ENCODE measurements around the gene LRRC1.
"Not testable (repeated sequence)": the region's sequence is repeated elsewhere in the genome, so short reads cannot be mapped to it uniquely, and the experiment has no call there.

LRRC1 gene

DNA sequence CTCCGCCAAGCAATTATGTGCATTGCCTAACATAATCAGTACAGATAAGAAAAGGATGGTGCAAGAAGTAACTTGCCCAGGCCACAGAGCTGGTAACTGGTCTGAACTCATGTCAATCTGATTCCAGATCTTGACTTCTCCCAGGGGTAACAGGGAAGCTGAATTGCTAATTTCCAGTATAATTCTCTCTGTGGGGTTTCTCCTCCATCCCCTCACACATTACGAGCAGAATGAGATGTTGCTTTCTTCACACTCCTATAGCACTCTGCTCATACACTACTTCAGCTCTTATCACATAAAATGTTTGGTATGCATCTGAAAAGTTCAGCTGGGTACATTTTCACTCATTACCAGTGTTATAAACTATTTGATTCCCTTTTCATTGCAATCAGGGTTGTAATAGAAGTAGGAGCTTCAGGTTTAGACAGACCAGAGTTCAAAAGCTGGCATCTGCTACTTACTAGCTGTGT lies 24.0 kb upstream of the LRRC1 start:
- H3K9me3 Mint-ChIP-seq = peaks cover 0 to 3% of the 10 kb centered on the region in 2 donors
- no peak overlapping the region for H3K4me3 Mint-ChIP-seq
- ATAC-seq (replicated peaks) = no peak
- H3K27ac Mint-ChIP-seq = no peak overlapping the region
- peaks cover 30 to 40% of the 10 kb centered on the region in 2 donors for H3K27me3 Mint-ChIP-seq
- H3K36me3 Mint-ChIP-seq (ENCODE audit: insufficient read depth) = no peaks in the 10 kb centered on the region
- DNase-seq = no peak
- no peaks in the 10 kb centered on the region for H3K4me1 Mint-ChIP-seq (ENCODE audit: low read depth in 2 of 2)

DNA sequence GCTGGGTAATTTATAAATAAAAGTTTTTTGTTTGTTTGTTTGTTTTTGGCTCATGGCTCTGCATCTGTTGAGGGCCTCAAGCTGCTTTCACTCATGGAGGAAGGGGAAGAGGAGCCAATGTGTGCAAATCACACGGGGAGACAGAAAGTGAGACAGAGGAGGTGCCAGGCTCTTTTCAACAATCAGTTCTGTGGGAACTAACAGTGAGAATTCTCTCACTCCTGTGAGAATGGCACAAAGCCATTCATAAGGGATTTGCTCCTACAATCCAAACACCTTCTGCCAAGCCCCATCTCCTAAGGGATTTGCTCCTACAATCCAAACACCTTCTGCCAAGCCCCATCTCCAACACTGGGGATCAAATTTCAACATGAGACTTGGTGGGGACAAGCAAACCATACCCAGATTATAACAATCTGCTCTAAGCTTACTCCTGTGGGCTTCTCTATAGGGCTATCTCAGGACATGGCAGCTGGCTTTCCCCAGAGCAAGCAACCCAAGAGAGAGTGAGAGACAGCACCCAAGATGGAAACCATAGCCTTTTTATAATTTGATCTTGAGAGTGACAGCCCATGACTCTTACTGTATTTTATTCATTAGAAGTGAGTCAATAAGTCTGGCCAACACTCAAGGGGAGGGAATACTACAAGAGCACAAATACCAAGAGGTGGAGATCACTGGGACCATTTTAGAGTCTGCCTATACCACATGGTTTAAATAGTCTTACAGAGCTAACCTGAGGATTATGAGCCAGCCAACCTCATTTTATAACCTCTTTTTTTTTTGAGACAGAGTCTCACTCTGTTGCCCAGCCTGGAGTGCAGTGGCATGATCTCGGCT lies 22.8 kb upstream of the LRRC1 start:
- H3K9me3 Mint-ChIP-seq = peaks cover 0 to 2% of the 10 kb centered on the region in 2 donors
- no peaks in the 10 kb centered on the region for H3K36me3 Mint-ChIP-seq (ENCODE audit: insufficient read depth)
- peaks cover 27 to 38% of the 10 kb centered on the region in 2 donors for H3K27me3 Mint-ChIP-seq
- no peak overlapping the region for H3K4me3 Mint-ChIP-seq
- H3K27ac Mint-ChIP-seq = no peak overlapping the region
- ATAC-seq (replicated peaks) (no peak), DNase-seq (no peak)
- no peaks in the 10 kb centered on the region for H3K4me1 Mint-ChIP-seq (ENCODE audit: low read depth in 2 of 2)

DNA sequence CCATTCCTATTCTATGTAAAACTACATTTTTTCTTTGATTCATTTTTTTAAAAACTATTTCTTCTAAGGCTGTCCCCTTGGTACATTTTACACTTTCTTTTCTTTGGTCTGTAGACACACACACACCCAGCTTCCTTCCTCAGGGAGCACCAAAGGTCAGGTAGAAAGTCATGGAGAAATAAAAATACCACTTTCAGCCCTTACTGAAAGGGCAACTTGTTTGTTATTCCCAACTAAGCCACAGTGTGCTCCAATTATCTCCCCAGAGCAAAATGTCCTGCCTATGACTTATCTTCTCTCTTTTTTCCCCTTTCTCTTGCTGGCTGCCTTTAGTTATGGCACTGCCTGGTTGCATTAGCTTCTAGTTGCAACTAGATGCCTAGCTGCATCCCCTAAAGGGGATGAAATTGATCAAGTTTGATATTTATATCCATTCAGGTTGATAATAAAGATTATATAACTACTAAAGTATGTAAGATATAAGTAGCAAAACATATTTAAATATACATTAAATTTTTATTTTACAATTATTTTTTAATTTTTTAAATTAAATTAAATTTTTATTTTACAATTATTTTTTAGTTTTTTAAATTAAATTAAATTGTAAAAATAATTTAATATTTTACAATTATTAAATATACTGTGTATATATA lies 21.6 kb upstream of the LRRC1 start:
- H3K4me1 Mint-ChIP-seq (ENCODE audit: low read depth in 2 of 2) = no peaks in the 10 kb centered on the region

DNA sequence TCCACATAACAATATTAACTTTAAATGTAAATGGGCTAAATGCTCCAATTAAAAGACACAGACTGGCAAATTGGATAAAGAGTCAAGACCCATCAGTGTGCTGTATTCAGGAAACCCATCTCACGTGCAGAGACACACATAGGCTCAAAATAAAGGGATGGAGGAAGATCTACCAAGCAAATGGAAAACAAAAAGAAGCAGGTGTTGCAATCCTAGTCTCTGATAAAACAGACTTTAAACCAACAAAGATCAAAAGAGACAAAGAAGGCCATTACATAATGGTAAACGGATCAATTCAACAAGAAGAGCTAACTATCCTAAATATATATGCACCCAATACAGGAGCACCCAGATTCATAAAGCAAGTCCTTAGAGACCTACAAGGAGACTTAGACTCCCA lies 18.7 kb upstream of the LRRC1 start:
- not testable (repeated sequence) for ATAC-seq (replicated peaks); H3K27ac Mint-ChIP-seq; DNase-seq; H3K4me3 Mint-ChIP-seq; H3K36me3 Mint-ChIP-seq (ENCODE audit: insufficient read depth); H3K4me1 Mint-ChIP-seq (ENCODE audit: low read depth in 2 of 2); H3K9me3 Mint-ChIP-seq
- peaks cover 28 to 43% of the 10 kb centered on the region in 2 donors for H3K27me3 Mint-ChIP-seq

More for the DNA sequence above, 21.6 kb upstream of the LRRC1 start:
- H3K4me3 Mint-ChIP-seq = no peak overlapping the region
- no peak for ATAC-seq (replicated peaks)
- no peaks in the 10 kb centered on the region for H3K36me3 Mint-ChIP-seq (ENCODE audit: insufficient read depth)
- DNase-seq = no peak
- H3K9me3 Mint-ChIP-seq = peaks cover 0 to 2% of the 10 kb centered on the region in 2 donors
- peaks cover 28 to 35% of the 10 kb centered on the region in 2 donors for H3K27me3 Mint-ChIP-seq
- no peak overlapping the region for H3K27ac Mint-ChIP-seq

DNA sequence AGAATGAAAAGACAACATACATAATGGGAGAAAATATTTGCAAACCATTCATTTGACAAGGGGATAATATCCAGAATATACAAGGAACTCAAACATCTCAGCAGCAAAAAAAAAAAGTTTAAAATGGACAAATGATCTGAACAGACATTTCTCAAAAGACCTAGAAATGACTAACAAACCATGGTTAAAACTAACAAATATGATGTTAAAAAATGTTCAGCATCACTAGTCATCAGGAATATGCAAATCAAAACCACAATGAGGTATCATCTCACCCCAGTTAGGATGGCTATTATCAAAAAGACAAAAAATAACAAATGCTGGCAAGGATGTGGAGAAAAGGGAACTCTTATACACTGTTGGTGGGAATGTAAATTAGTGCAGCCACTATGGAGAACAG lies 9.8 kb upstream of the LRRC1 start:
- H3K4me1 Mint-ChIP-seq (ENCODE audit: low read depth in 2 of 2); H3K36me3 Mint-ChIP-seq (ENCODE audit: insufficient read depth); H3K9me3 Mint-ChIP-seq; H3K27ac Mint-ChIP-seq; ATAC-seq (replicated peaks); H3K4me3 Mint-ChIP-seq; DNase-seq: not testable (repeated sequence)
- peaks cover 19 to 23% of the 10 kb centered on the region in 2 donors for H3K27me3 Mint-ChIP-seq

DNA sequence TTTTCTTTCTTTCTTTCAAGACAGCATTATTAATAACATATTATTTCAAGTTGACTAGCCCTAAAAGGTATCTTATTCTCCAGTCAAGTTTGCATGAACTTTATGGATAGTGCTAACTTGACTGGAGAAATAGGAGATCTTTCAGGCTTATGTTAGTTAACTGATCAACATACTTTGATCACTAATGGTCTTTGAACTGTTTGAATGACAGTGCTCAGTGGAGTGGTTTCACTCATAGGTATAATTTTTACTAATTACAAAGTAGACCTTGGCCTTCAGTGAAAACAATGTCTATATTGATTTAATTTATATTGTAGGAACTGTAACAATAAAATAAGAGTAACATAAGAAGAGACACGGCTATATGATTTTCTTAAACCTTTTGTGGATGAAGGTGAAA lies 8.0 kb upstream of the LRRC1 start:
- Mint-ChIP-seq H3K9me3 (no peaks in the 10 kb centered on the region), H3K27me3 (peaks cover 26 to 32% of the 10 kb centered on the region in 2 donors), H3K4me3 (no peak overlapping the region), H3K36me3 (ENCODE audit: insufficient read depth) (no peaks in the 10 kb centered on the region), H3K27ac (no peak overlapping the region), H3K4me1 (ENCODE audit: low read depth in 2 of 2) (no peaks in the 10 kb centered on the region)
- ATAC-seq (replicated peaks) = no peak
- no peak for DNase-seq

DNA sequence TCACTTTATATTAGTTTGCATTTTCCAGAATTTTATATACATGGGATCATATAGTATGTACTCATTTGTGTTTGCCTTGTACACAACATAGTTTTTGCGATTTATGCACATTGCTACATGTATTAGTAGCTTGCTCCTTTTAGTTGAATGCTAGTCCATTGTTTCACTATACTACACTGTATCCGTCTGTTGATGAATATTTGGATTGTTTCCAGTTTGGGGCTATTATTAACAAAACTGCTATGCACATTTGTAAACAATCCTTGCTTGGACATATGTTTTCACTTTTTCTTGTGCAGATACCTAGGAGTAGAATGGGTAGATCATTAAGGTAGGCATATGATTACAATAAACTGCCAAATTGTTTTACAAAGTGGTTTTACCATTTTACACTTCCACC lies 3.9 kb upstream of the LRRC1 start:
- Mint-ChIP-seq H3K4me3 (no peak overlapping the region), H3K4me1 (ENCODE audit: low read depth in 2 of 2) (peaks cover 21 to 22% of the 10 kb centered on the region in 2 donors), H3K36me3 (ENCODE audit: insufficient read depth) (no peaks in the 10 kb centered on the region), H3K27ac (no peak overlapping the region), H3K27me3 (peaks cover 32 to 37% of the 10 kb centered on the region in 2 donors), H3K9me3 (no peaks in the 10 kb centered on the region)
- ATAC-seq (replicated peaks) (no peak), DNase-seq (no peak)

DNA sequence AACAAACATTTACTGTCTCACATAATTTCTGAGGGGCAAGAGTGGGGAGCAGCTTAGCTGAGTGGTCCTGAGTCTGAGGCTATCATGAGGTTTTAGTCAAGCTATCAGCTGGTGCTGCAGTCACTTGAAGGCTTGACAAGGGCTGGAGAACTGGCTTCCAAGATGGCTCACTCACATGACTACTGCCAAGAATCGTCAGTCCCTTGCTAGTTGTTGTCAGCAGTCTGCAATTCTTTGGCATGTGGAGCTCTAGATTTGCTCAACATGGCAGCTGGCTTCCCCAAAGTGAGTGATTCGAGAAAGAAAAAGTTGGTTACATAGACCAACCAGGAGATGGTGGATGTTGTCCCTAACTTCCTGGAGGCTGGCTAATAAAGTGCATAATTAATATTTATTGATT lies 2.8 kb upstream of the LRRC1 start:
- ATAC-seq (replicated peaks) (no peak), DNase-seq (no peak)
- H3K4me1 Mint-ChIP-seq (ENCODE audit: low read depth in 2 of 2) = peaks cover 27 to 30% of the 10 kb centered on the region in 2 donors
- H3K27ac Mint-ChIP-seq = no peak overlapping the region
- H3K4me3 Mint-ChIP-seq = no peak overlapping the region
- no peaks in the 10 kb centered on the region for H3K36me3 Mint-ChIP-seq (ENCODE audit: insufficient read depth)
- H3K9me3 Mint-ChIP-seq = no peaks in the 10 kb centered on the region
- peaks cover 32 to 37% of the 10 kb centered on the region in 2 donors for H3K27me3 Mint-ChIP-seq

DNA sequence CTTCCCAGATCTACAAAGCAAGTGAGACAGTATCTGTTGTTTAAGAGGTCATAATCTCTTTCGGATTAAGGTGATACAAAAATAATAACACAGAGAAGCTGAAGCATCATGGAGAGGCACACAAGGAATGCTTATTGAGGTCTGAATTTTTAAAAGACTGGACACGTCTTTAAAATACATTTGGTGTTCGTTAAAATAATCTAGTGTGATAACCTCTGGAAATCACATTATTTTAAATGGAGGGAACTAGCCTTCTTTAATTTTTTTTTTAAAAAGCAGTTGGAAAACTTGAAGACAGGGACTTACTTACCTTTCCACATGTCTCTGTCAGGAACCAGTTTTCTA lies 1.9 kb upstream of the LRRC1 start:
- Mint-ChIP-seq H3K27ac (no peak overlapping the region), H3K36me3 (ENCODE audit: insufficient read depth) (no peaks in the 10 kb centered on the region), H3K9me3 (no peaks in the 10 kb centered on the region), H3K27me3 (peaks cover 25 to 37% of the 10 kb centered on the region in 2 donors), H3K4me3 (peak overlapping the region; percentile 88 to 90), H3K4me1 (ENCODE audit: low read depth in 2 of 2) (peaks cover 27 to 30% of the 10 kb centered on the region in 2 donors)
- ATAC-seq (replicated peaks) (no peak), DNase-seq (no peak)

DNA sequence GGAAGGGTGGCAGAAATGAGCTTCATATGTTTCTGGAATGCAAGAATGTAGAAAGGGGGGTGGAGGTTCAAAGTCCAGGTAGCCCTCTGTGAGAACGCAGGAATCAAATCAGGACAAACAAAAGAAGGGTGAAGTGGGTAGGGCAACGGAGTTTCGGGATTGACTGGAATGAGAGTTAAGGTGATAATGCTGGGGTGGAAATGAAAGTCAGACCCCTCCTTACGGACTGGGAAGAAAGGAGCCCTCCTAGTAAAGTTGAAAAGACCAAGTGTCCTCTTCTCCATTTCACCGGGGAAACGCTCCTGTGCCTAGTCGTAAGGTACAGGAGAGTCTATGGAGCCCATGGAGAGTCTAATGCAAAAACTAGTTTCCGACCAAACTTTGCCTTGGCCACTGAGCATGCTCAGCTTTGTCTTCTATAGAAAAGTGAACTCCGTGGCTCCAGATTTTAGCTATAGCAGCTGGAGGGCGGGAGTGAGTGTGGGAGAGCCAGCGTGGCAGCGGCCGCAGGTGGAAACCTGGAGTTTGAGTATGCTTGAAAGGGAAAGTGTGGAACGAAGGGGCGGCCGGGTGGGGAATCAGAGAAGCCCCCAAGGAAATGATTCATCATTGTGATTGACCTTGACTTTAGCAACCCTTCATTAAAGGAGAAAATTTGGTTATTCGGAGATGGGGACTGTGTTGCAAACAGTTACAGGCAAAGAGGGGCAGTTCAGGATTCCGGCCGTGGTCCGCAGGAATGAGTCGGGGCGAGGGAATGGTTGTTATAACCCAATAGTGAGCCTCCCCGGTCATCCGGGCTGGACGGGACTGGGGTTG lies 1.3 kb upstream of the LRRC1 start:
- ATAC-seq (replicated peaks) (peak; percentile 10), DNase-seq (peak in 2 of 3 experiments; percentile 4 to 8)
- no peaks in the 10 kb centered on the region for H3K36me3 Mint-ChIP-seq (ENCODE audit: insufficient read depth)
- peaks cover 27 to 30% of the 10 kb centered on the region in 2 donors for H3K4me1 Mint-ChIP-seq (ENCODE audit: low read depth in 2 of 2)
- no peaks in the 10 kb centered on the region for H3K9me3 Mint-ChIP-seq
- peaks cover 19 to 31% of the 10 kb centered on the region in 2 donors for H3K27me3 Mint-ChIP-seq
- H3K27ac Mint-ChIP-seq = peak overlapping the region in 1 of 2 donors; percentile 85
- peak overlapping the region; percentile 88 to 90 for H3K4me3 Mint-ChIP-seq

DNA sequence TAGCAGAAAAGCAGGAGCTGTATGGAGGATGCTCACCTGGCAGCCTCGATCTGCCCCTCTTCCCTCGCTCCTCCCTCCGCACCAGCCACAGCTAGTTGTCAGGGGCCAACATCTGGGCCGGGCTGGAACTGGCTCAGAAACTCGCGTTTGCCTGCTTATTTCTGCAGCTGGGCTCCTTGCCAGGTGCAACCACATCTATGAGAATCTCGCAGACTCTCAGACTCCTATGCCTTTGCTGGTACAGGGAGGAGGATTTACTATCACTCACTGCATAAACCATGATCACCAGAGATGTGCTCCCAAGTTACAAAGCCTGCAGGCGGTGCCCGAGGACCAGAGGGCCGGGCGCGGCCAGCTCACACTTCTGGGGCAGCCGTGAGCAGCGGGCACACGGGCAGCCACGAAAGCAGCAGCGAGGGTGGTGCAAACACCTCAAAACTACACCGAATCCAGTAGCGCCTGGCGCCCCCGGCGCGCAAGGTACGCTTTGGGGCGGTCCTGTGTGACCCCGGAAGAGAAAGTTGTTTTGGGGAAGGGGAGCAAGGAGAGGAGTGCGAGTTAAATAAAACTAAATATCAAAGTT lies 577 bp upstream of the LRRC1 start:
- Mint-ChIP-seq H3K4me3 (peak overlapping the region; percentile 88 to 90), H3K36me3 (ENCODE audit: insufficient read depth) (no peaks in the 10 kb centered on the region), H3K27ac (peak overlapping the region; percentile 85 to 90), H3K27me3 (peaks cover 13 to 24% of the 10 kb centered on the region in 2 donors), H3K9me3 (no peaks in the 10 kb centered on the region), H3K4me1 (ENCODE audit: low read depth in 2 of 2) (peaks cover 30% of the 10 kb centered on the region in 2 donors)
- peak; percentile 24 to 37 (median 37) for DNase-seq
- ATAC-seq (replicated peaks) = peak; percentile 56

DNA sequence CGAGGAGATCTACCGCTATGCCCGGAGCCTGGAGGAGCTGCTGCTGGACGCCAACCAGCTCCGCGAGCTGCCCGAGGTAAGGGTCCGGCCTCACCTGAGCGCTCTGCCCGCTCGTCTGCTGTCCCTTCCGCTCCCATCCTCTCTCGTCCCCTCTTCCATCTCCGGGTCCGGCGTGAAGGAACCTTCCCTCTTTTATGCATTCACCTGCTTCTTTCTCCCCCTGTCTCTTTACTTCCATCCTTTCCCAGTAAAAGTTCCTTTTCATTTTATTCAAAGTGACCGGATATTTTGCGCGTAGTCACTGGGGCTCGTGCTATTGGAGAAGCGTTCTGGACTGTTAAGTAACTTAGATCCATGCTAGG lies 516 bp downstream of the LRRC1 start:
- ATAC-seq (replicated peaks) (no peak), DNase-seq (peak in 1 of 3 experiments; percentile 3)
- peak overlapping the region in 1 of 2 donors; percentile 63 for H3K27ac Mint-ChIP-seq
- peaks cover 30% of the 10 kb centered on the region in 2 donors for H3K4me1 Mint-ChIP-seq (ENCODE audit: low read depth in 2 of 2)
- peak overlapping the region; percentile 88 to 90 for H3K4me3 Mint-ChIP-seq
- H3K27me3 Mint-ChIP-seq = peaks cover 13 to 24% of the 10 kb centered on the region in 2 donors
- no peaks in the 10 kb centered on the region for H3K36me3 Mint-ChIP-seq (ENCODE audit: insufficient read depth)
- H3K9me3 Mint-ChIP-seq = no peaks in the 10 kb centered on the region

Measured in effector memory CD8-positive, alpha-beta T cell (primary cell).